Stimulated activated CD8-positive, alpha-beta memory T cell treated with anti-CD3 and anti-CD28 coated beads, Interleukin-15, amount 100 ng/mL, for 4 hours (primary cell): Measurements from ENCODE around the gene PUM2.

ENCODE experiments used
- DNase-seq, 2 donors: peaks; one replicate each; pipeline ENCODE4 v3.0.0-alpha.2; 2020; ENCODE audit warnings: low read depth in 2 of 2

The PUM2 gene

GRCh38 chr2:20203521-20204225 lies 147.0 kb downstream of the PUM2 start:
- DNase-seq, result no peak

- DNase-seq, result no peak
These were observed 147.6 kb downstream of the PUM2 start for GRCh38 chr2:20203072-20203471.

GRCh38 chr2:20201671-20202070 lies 149.0 kb downstream of the PUM2 start:
- DNase-seq, result no peak

GRCh38 chr2:20200697-20201555 lies 149.7 kb downstream of the PUM2 start:
- no peak for DNase-seq

- no peak for DNase-seq
These were observed 150.9 kb downstream of the PUM2 start for GRCh38 chr2:20199633-20200270.

GRCh38 chr2:20198796-20199632 lies 151.6 kb downstream of the PUM2 start:
- no peak for DNase-seq
